Activated CD4-positive, alpha-beta T cell treated with anti-CD3 and anti-CD28 coated beads, Interleukin-2, amount 50 U/mL, for 1 hour (primary cell): Measurements from ENCODE around the gene TIMM13.

Experiments
- DNase-seq: peaks from one replicate; pipeline ENCODE4 v3.0.0-alpha.2; 2020

The TIMM13 gene

GRCh38 chr19:2376784-2377519 lies 50.4 kb downstream of the TIMM13 start:
- no peak for DNase-seq
